Activated CD4-positive, alpha-beta T cell treated with anti-CD3 and anti-CD28 coated beads for 4 hours (primary cell): ENCODE data around the gene PDIA4.
"Not testable (repeated sequence)": the region's sequence is repeated elsewhere in the genome, so short reads cannot be mapped to it uniquely, and the experiment has no call there.

Experiments
- DNase-seq, 2 donors: peaks; one replicate each; pipeline ENCODE4 v3.0.0-alpha.2; 2020

Gene PDIA4

GRCh38 chr7:149001427-149002068, 26.8 kb downstream of the PDIA4 start:
- no peak for DNase-seq

- DNase-seq: no peak
Measured at GRCh38 chr7:149000961-149001360, 27.3 kb downstream of the PDIA4 start.

- no peak for DNase-seq
Measured at GRCh38 chr7:148999192-148999591, 29.1 kb downstream of the PDIA4 start.

- DNase-seq: no peak
Measured at GRCh38 chr7:148997497-148997896, 30.8 kb downstream of the PDIA4 start.

GRCh38 chr7:148994576-148994975, 33.7 kb downstream of the PDIA4 start:
- DNase-seq: no peak

- DNase-seq: no peak
Measured at GRCh38 chr7:148993193-148993592, 35.1 kb downstream of the PDIA4 start.

- no peak for DNase-seq
Measured at GRCh38 chr7:148991536-148991935, 36.8 kb downstream of the PDIA4 start.

GRCh38 chr7:148987751-148988512, 40.4 kb downstream of the PDIA4 start:
- DNase-seq: no peak

- DNase-seq: peak; percentile 74 to 78
Measured at GRCh38 chr7:148987010-148987750, 41.1 kb downstream of the PDIA4 start.

- DNase-seq: no peak
Measured at GRCh38 chr7:148986742-148987009, 41.6 kb downstream of the PDIA4 start.

- peak; percentile 83 to 87 for DNase-seq
Measured at GRCh38 chr7:148983200-148984146, 44.8 kb downstream of the PDIA4 start.

GRCh38 chr7:148982654-148983199, 45.6 kb downstream of the PDIA4 start:
- no peak for DNase-seq

- peak in 1 of 2 donors; percentile 26 for DNase-seq
Measured at GRCh38 chr7:148979827-148980226, 48.5 kb downstream of the PDIA4 start.

GRCh38 chr7:148979072-148979471, 49.2 kb downstream of the PDIA4 start:
- not testable (repeated sequence) for DNase-seq

GRCh38 chr7:148978091-148978490, 50.2 kb downstream of the PDIA4 start:
- DNase-seq: no peak

- no peak for DNase-seq
Measured at GRCh38 chr7:148975896-148976295, 52.4 kb downstream of the PDIA4 start.

GRCh38 chr7:148973256-148973655, 55.0 kb downstream of the PDIA4 start:
- DNase-seq: no peak

GRCh38 chr7:148972375-148972774, 55.9 kb downstream of the PDIA4 start:
- no peak for DNase-seq

- DNase-seq: no peak
Measured at GRCh38 chr7:148967602-148968001, 60.7 kb downstream of the PDIA4 start.

GRCh38 chr7:148967032-148967372, 61.3 kb downstream of the PDIA4 start:
- no peak for DNase-seq

- no peak for DNase-seq
Measured at GRCh38 chr7:148964483-148965267, 63.6 kb downstream of the PDIA4 start.
